Measurements from ENCODE around the gene FLAD1.

DNA sequence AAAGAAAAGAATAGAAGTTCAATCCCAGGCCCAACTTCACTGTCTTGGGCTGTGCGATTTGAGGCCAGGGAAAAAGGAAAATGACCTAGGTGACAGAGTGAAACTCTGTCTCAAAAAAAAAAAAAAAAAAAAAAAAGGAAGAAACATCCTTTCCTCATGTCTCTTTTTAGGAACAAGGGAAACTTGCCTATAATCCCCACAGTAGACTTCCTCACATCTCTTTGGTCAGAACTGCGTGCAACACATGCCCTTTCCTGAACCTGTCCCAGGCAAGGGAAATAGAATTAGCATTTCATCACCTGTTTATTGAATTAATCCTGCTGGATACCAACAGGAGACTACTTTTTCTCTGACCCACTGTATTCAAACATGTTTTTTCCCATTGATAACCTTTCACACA lies 52.8 kb downstream of the FLAD1 start:
- TF ChIP-seq POLR2A (IDR thresholded peaks at IDR 0.05; ENCODE audit: borderline replicate concordance, extremely low read depth, insufficient read depth, insufficient read length) (no peak), ZFX (IDR thresholded peaks at IDR 0.05) (no peak), POLR2AphosphoS5 (IDR thresholded peaks at IDR 0.05; ENCODE audit: low read depth, low read length) (no peak), YY1 (IDR thresholded peaks at IDR 0.05; ENCODE audit: extremely low read depth, insufficient replicate concordance, low read depth, low read length) (no peak), RAD21 (IDR thresholded peaks at IDR 0.05; ENCODE audit: low read depth) (no peak), EZH2 (IDR thresholded peaks at IDR 0.05) (no peak), TCF7L2 (IDR thresholded peaks at IDR 0.05; ENCODE audit: borderline replicate concordance, extremely low read depth, insufficient read depth, insufficient read length) (no peak), EGR1 (IDR thresholded peaks at IDR 0.05; ENCODE audit: low read depth) (no peak)
- TF ChIP-seq, protein P1, sequence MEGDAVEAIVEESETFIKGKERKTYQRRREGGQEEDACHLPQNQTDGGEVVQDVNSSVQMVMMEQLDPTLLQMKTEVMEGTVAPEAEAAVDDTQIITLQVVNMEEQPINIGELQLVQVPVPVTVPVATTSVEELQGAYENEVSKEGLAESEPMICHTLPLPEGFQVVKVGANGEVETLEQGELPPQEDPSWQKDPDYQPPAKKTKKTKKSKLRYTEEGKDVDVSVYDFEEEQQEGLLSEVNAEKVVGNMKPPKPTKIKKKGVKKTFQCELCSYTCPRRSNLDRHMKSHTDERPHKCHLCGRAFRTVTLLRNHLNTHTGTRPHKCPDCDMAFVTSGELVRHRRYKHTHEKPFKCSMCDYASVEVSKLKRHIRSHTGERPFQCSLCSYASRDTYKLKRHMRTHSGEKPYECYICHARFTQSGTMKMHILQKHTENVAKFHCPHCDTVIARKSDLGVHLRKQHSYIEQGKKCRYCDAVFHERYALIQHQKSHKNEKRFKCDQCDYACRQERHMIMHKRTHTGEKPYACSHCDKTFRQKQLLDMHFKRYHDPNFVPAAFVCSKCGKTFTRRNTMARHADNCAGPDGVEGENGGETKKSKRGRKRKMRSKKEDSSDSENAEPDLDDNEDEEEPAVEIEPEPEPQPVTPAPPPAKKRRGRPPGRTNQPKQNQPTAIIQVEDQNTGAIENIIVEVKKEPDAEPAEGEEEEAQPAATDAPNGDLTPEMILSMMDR (IDR thresholded peaks at IDR 0.05 in 2 of 3, conservative IDR thresholded peaks at IDR 0.05 in 1 of 3; ENCODE audit: borderline replicate concordance in 1 of 3, insufficient read depth in 1 of 3, low read depth in 2 of 3, low read length in 2 of 3): no peak
- TF ChIP-seq, protein P2, sequence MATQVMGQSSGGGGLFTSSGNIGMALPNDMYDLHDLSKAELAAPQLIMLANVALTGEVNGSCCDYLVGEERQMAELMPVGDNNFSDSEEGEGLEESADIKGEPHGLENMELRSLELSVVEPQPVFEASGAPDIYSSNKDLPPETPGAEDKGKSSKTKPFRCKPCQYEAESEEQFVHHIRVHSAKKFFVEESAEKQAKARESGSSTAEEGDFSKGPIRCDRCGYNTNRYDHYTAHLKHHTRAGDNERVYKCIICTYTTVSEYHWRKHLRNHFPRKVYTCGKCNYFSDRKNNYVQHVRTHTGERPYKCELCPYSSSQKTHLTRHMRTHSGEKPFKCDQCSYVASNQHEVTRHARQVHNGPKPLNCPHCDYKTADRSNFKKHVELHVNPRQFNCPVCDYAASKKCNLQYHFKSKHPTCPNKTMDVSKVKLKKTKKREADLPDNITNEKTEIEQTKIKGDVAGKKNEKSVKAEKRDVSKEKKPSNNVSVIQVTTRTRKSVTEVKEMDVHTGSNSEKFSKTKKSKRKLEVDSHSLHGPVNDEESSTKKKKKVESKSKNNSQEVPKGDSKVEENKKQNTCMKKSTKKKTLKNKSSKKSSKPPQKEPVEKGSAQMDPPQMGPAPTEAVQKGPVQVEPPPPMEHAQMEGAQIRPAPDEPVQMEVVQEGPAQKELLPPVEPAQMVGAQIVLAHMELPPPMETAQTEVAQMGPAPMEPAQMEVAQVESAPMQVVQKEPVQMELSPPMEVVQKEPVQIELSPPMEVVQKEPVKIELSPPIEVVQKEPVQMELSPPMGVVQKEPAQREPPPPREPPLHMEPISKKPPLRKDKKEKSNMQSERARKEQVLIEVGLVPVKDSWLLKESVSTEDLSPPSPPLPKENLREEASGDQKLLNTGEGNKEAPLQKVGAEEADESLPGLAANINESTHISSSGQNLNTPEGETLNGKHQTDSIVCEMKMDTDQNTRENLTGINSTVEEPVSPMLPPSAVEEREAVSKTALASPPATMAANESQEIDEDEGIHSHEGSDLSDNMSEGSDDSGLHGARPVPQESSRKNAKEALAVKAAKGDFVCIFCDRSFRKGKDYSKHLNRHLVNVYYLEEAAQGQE (IDR thresholded peaks at IDR 0.05; ENCODE audit: low read depth): no peak

Measured in HCT116 (cell line).